H54 (cell line): ENCODE measurements around the gene RASGRF2.

Source experiments
- DNase-seq: peaks from one replicate; pipeline ENCODE4 v3.0.0; 2011; ENCODE audit warnings: low spot score, mixed read lengths; ENCODE audit not compliant: insufficient read length
- FAIRE-seq: peaks from 3 replicates; lab custom pipeline; 2011; peaks lifted over from hg19 to GRCh38; lab: Jason Lieb, UNC
- POLR2A ChIP-seq: IDR thresholded peaks from 2 replicates; pipeline ENCODE4 v1.6.1; 2011; ENCODE audit warnings: low read depth, mild to moderate bottlenecking, low read length

Gene RASGRF2

DNA sequence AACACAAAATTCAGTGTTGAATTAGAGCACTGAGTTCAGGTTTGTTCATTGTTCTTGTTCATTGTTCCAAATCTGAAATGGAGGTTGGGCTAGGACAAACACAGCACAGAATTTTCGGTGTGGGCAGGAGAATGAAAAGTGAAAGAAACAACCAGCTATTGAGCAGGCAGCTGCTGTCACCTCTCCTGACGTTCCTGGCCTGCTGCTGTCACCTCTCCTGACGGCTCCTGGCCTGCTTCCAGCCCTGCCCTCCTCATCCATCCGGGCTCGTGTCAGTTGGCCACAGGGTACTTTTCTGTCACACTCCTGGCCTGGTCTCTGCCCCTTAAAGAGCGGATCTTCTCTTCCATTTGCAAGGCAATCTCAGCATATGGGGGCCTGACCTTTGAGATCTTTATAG, 227.7 kb downstream of the RASGRF2 start:
- FAIRE-seq = no peak
- no peak for DNase-seq

DNA sequence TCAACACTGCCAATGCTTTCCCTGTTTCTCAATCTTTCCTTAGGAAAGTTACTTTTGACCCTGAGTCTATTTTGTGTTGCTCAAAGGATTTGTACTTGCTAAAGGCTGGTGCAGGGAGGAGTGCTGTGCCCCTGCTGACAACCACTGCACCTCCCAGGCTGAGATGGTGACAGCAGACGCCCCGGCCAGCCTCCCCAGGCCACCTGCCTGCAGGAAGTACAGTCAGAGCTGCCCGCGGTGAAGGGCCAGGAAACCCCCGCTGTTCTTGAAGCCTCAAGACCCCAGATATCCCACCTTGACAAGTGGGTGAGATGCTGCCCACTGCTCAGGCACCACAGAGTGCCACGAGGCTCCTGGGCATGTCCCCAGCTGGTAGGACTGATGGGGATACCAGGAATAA, 228.8 kb downstream of the RASGRF2 start:
- DNase-seq (no peak), FAIRE-seq (no peak)
- TF ChIP-seq POLR2A = no peak

More for the DNA sequence above, 227.7 kb downstream of the RASGRF2 start:
- TF ChIP-seq POLR2A = no peak

GRCh38 chr5:81189875-81190498, 229.8 kb downstream of the RASGRF2 start:
- FAIRE-seq = no peak
- no peak for DNase-seq
- no peak for TF ChIP-seq POLR2A

DNA sequence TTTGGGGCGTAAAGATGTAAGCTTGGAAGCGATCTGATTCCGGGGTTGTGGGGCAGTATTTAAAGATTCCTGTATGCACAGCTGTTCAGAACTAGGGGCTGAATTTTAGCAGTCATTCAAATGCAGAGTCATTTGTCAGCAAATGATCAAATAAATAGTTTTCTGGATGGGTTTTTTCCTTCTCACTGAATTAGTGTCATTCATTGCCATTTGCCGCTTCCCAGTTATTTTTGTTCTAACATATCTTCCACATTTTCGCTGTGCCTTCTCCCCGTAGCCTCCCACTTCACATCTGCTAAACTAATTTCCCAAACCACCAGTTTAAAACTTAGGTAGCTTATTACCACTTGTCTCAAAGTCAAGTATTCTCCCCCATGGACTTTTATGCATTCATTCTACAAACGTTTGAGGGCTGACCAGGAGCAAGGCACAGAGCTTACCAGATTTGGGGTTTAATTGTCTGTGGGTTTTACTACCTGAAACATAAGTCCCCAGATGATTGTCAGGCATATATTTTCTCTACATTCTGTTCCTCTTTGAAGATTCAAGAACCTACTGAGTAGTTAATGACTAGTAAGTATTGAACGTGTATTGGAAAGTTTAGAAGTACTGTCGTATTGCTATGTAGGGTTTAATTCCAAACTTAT, 231.7 kb downstream of the RASGRF2 start:
- FAIRE-seq (no peak), DNase-seq (no peak)
- TF ChIP-seq POLR2A = no peak

- no peak for TF ChIP-seq POLR2A
- FAIRE-seq (no peak), DNase-seq (no peak)
These were observed 232.2 kb downstream of the RASGRF2 start for GRCh38 chr5:81192373-81192750.

- FAIRE-seq (peak; percentile 33), DNase-seq (peak; percentile 89)
- TF ChIP-seq POLR2A = no peak
These were observed 234.6 kb downstream of the RASGRF2 start for GRCh38 chr5:81194633-81195334.

DNA sequence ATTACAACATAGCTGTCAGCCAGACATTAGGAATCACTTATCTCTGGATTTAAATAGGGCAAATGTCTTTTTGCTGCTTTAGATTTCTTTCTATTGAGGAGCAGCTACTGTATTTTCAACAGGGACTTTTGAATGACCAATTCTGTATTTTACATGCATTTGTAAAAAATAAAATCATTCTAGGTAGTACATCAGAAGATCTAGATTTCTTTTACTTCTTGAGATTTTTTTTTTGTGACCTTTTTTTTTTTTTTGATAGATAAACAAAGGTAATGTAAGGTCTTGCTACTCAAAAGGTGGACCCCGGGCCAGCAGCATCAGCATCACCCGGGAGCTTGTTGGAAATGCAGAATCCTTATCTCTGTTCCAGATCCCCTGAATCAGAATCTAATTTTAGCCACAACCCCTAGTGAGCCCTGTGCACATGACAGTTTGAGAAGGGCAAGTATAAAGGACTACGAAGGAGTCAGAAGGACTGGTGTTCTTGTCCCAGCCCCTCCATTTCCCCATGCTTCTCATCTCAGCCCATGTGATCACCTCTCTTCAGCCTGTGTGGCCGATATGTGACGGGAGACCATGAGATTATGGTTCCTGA, 235.3 kb downstream of the RASGRF2 start:
- no peak for DNase-seq
- FAIRE-seq = no peak
- no peak for TF ChIP-seq POLR2A

- no peak for FAIRE-seq
- no peak for TF ChIP-seq POLR2A
- DNase-seq = no peak
These were observed 242.5 kb downstream of the RASGRF2 start for GRCh38 chr5:81202655-81203054.

- no peak for DNase-seq
- FAIRE-seq = no peak
These were observed 243.6 kb downstream of the RASGRF2 start for GRCh38 chr5:81203729-81204128.

GRCh38 chr5:81204205-81204604, 244.0 kb downstream of the RASGRF2 start:
- no peak for FAIRE-seq
- TF ChIP-seq POLR2A = no peak
- no peak for DNase-seq

More at GRCh38 chr5:81203729-81204128, 243.6 kb downstream of the RASGRF2 start:
- TF ChIP-seq POLR2A = no peak

- no peak for TF ChIP-seq POLR2A
- DNase-seq (no peak), FAIRE-seq (no peak)
These were observed 244.9 kb downstream of the RASGRF2 start for GRCh38 chr5:81205058-81205457.

- FAIRE-seq (no peak), DNase-seq (no peak)
- TF ChIP-seq POLR2A = no peak
These were observed 246.8 kb downstream of the RASGRF2 start for GRCh38 chr5:81207009-81207408.

- FAIRE-seq (no peak), DNase-seq (peak; percentile 33)
- no peak for TF ChIP-seq POLR2A
These were observed 248.7 kb downstream of the RASGRF2 start for GRCh38 chr5:81208904-81209303.

DNA sequence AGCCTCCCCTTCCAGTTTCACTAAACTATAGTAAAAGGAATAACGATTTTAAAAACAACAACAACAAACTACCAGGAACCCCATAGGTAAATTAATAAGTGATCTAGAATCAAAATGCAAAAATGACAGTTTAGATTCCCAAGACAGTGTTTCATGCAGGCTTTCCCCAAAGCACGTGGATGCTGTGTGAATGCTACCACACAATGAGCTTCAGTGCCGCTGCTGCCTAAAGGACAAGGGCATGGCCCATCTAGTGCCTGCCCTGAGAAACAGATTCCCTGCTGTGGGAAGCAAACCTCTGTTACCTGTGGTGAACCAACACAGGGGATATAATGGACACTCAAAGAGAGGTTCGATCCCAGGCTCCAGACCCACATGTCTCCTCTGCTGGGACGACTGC, 249.2 kb downstream of the RASGRF2 start:
- FAIRE-seq = no peak
- TF ChIP-seq POLR2A = no peak
- DNase-seq = no peak
